H4 (cell line): ENCODE measurements around the gene SELP. TPM values are rescaled to one million over a fixed set of nuclear protein-coding genes. Genes with fewer than 3 reads are reported as not detected.
A peak's percentile ranks its signal among the peaks of the same experiment; 100 is the strongest.
"Not testable (repeated sequence)": the region's sequence is repeated elsewhere in the genome, so short reads cannot be mapped to it uniquely, and the experiment has no call there.

Source experiments
- DNase-seq: peaks from one replicate; pipeline ENCODE4 v3.0.0-alpha.2; 2015; ENCODE audit warnings: low spot score
- total RNA-seq: library from RNA; depleted of rRNA; stranded (reverse); fragments of >200 nt; shearing (Covaris generic); gene quantifications from 2 replicates; pipeline ENCODE4 v1.2.3, GENCODE V29; 2014; rRNA removed

Gene SELP
- 0.37 and 1.7 TPM in 2 replicates for total RNA-seq

DNA sequence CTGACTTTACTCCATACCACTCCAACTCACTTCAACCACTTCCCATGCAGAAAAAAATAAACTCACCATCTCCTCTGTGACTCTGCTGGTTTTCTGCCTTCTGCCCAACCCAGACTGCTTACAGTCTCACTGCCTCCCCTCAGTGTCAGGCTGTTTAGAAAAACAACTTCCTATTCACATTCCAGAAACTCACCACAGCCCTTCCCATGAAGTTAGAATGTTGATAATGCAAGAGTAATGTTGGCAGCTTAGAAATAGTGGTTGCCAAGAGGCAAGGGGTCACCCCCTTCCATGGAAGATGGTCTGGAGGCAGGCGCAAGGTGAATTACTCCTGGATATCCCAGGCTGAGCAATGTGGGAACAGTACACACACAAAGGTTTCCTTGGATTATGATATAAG is at the start of gene SELP:
TSS of gene SELP (minus strand) at position 119 of the 400 bp plus-strand sequence. CDS start at position 69, 50 bp downstream.
- peak; percentile 44 for DNase-seq

DNA sequence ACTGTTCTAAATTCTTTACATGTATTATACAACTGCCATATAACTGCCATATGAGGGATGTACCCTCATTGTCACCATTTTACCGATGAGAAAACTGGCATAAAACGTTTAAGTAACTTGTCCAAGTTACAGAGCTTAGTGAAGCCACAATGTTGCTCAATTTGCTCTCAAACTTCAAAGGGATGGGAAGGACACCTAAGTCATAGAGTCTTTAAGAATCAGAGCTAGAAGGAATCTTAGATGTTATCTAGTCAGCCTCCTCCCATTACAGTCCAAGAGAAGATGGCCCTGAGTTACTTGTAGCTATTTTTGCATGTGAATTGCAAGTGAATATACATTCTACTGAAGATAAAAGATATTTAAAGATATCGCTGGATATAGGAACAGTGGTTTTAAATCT is 49.8 kb upstream of the SELP start:
- no peak for DNase-seq

DNA sequence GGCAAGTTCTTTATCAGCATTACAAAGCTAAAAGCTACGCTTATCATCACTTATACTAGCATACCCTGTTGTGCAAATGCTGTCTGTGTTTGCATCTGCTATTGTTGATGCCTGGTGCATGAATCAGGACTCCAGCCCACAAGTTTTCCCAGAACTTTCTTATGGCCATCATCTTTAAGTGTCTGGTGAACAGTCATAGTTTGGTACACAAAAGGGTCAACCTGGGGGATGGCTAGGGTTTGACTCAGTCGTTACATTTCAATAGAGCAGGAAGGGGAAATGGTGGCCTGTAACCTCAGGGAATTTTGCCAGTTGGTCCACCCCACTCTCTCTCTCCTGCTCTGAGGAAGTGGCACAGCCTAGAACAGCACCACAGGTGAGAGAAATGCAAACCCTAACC is 46.1 kb upstream of the SELP start:
- DNase-seq: no peak

DNA sequence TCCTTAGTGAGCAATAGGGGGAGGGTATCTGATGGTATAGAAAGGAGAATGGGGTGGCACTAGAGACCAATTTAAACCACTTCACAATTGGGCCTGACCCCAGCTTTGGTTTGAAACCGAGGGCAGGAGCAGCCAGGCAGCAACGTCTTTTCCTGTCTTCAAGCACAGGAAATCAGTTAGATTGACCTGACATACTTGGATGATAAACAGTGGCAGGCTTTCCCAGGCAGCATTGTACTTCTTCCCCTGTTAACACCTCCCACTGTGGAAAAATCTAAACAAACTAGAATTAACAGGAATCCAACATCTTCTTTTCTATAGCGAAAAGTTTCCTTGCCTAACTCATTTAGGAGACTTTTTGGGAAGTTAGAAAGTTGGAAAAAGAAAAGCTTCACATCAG is 40.9 kb upstream of the SELP start:
- no peak for DNase-seq

DNA sequence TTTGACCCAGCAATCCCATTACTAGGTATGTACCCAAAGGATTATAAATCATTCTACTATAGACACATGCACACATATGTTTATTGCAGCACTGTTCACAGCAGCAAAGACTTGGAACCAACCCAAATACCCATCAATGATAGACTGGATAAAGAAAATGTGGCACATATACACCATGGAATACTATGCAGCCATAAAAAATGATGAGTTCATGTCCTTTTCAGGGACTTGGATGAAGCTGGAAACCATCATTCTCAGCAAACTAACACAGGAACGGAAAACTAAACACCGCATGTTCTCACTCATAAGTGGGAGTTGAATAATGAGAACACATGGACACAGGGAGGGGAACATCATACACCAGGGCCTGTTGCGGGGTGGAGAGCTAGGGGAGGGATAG is 40.3 kb upstream of the SELP start:
- DNase-seq: not testable (repeated sequence)

DNA sequence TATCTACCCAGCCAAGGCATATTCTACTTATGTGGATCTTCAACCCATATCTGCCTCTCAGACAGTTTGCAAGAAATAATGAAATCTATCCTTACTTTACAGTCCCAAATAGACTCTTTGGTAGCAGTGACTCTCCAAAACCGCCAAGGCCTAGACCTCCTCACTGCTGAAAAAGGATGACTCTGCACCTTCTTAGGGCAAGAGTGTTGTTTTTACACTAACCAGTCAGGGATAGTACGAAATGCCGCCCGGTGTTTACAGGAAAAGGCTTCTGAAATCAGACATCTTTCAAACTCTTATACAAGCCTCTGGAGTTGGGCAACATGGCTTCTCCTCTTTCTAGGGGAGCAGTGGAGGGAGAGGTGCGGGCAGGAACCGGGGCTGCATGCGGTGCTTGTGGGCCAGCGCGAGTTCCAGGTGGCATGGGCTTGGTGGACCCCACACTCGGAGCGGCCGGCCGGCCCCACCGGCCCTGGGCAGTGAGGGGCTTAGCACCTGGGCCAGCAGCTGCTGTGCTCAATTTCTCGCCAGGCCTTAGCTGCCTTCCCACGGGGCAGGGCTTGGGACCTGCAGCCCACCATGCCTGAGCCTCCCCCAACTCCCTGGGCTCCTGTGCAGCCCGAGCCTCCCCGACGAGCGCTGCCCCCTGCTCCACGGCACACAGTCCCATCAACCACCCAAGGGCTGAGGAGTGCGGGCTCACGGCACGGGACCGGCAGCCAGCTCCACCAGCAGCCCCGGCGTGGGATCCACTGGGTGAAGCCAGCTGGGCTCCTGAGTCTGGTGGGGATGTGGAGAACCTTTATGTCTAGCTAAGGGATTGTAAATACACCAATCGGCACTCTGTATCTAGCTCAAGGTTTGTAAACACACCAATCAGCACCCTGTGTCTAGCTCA is 38.0 kb upstream of the SELP start:
- not testable (repeated sequence) for DNase-seq

DNA sequence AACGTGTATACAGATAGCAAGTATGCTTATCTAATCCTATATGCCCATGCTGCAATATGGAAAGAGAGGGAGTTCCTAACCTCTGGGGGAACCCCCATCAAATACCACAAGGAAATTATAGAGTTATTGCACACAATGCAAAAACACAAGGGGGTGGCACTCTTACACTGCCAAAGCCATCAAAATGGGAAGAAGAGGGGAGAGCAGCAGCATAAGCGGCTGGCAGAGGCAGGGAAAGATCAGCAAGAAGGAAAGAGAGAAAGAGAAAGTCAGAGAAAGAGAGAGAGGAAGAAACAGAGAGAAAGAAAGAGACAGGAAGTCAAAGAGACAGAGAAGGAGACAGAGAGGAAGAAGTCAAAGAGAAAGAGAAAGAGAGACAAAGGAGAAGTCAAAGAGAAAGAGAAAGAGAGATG is 37.3 kb upstream of the SELP start:
- DNase-seq: not testable (repeated sequence)

DNA sequence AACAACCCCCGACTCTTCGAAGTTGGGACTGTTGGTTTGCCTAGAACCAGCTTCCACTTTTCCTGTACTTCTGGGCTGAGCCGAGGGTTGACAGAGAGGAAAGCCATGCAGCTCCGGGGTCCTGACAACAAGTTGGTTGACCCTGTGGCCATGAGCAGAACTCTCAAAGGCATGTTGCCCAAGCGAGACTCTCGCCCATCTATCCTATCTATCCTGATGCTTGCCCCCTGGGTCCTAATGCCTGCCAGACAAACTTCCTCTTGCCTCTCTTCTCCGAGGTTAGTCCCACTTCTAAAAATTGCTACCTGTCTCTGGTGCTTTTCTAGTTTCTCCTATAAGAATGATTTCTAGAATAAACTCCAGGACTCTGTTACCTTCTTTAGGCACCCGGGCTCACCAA is 32.8 kb upstream of the SELP start:
- DNase-seq: not testable (repeated sequence)

DNA sequence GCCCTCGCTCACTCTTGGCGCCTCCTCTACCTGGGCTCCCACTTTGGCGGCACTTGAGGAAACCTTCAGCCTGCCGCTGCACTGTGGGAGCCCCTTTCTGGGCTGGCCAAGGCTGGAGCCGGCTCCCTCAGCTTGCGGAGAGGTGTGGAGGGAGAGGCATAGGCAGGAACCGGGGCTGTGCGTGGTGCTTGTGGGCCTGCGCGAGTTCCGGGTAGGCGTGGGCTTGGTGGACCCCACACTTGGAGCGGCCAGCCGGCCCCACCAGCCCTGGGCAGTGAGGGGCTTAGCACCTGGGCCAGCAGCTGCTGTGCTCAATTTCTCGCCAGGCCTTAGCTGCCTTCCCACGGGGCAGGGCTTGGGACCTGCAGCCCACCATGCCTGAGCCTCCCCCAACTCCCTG is 31.1 kb upstream of the SELP start:
- DNase-seq: not testable (repeated sequence)

DNA sequence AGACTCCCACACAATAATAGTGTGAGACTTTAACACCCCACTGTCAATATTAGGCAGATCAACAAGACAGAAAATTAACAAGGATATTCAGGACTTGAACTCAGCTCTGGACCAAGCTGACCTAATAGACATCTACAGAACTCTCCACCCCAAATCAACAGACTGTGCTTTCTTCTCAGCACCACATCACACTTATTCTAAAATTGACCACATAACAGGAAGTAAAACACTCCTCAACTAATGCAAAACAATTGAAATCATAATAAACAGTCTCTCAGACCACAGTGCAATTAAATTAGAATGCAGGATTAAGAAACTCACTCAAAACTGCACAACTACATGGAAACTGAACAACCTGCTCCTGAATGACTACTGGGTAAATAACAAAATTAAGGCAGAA is 28.9 kb upstream of the SELP start:
- DNase-seq: not testable (repeated sequence)

DNA sequence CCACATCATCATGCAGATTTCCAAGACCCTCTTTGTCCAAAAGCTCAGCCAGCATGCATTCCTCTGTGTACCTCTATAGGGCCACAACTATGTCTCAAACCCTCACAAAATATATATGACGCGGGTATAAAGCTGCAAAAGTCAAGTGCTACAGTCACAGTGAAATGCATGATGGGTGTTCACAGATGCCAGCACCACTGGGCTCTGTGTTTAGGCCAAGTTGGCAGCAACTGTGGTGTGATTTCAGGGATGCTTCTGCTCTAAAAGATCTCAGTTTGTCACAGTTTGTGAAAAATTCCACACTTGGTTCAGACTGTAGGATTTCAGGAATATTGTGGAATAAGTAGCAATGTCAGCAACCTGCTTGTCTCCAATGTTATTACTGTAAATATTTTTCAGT is 23.9 kb upstream of the SELP start:
- no peak for DNase-seq

DNA sequence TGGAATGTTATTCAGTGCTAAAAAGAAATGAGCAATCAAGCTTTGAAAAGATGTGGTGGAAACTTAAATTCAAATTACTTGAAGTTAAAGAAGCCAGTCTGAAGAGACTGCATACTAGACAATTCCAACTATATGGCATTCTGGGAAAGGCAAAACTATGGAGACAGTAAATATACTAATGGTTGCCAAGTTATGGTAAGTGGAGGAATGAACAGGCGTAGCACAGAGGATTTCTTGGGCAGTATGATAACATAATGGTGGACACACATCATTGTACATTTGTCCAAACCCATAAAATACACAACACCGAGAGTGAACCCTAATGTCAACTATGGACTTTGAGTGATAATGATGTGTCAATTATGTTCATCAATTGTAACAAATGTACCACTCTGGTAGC is 21.1 kb upstream of the SELP start:
- no peak for DNase-seq

DNA sequence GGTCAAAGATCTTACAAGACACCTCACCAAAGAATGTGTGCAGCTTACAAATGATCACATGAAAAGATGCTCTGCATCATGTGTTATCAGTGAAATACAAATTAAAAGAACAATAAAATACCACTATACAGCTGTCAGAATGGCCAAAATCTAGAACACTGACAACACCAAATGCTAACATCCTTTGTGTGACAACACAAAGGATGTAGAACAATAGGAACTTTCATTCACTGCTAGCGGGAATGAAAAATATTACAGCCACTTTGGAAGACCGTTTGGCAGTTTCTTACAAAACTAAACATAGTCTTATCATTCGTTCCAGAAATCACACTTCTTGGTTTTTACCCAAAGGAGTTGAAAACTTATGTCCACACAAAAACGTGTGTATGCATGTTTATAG is 20.6 kb upstream of the SELP start:
- no peak for DNase-seq

DNA sequence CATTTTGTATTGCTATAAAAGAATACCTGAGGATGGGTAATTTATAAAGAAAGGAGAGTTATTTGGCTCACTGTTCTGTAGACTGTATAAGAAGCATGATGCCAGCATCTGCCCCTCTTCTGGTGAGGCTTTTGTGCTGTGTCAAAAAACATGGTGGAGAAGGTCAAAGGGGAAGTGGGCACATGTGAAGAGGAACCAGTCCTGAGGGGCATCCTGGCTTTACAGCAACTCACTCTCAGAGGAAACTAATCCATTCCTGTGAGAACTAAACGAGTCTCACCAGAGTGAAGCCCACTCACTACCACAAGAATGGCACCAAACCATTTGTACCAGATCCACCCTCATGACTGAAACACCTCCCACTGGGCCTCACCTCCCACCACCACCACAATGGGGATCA is 18.8 kb upstream of the SELP start:
- DNase-seq: no peak

DNA sequence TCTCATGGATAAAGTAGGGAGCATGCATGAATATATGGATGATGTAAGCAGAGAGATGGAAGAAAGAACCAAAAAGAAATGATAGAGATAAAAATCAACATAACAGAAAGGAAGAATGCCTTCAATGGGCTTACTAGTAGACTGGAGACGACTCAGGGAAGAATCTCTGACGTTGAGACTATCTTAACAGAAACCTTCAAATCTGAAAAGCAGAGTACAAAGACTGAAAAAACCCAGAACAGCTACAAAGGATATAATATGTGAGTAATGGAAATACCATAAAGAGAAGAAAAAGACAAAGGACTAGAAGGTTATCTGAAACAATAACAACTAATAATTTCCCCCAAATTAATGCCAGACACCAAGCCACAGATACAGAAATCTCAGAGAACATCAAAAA is 18.3 kb upstream of the SELP start:
- no peak for DNase-seq

DNA sequence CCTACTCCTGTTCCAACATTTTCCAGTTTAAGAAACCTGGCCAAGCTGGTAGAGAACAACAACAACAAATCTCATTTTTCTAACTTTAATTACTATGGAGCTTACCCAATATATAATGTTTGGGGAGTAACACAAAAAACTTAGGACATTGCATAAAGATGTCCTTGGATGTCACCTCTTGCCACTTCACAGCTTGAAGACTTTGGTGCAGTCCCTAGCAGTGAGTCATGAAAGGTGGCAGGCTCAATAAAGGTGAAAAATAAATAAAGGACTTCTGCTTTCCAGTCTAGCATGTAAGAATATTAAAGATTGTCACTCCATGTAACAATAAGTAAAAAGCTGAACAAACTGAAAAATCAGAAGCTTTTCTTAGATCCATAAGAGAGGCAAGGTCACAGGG is 17.6 kb upstream of the SELP start:
- DNase-seq: no peak

DNA sequence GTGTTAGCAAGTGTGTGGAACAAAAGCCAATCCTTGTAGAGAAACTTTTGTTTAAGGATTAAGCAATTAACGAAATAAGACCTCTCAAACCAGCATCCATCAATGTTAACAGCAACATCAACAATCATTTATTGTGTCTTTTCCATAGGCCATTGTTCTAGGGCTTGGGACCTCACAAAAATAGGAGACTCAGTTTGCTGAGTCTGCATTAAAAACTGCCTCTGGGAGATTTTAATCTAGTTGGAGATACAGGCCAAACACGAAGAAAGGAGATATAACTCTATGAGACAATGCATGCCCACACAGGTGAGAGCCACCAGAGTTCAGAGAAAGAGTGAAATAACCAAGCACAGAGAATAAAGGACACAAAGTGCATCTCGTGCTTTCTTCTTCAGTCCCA is 14.4 kb upstream of the SELP start:
- DNase-seq: no peak

DNA sequence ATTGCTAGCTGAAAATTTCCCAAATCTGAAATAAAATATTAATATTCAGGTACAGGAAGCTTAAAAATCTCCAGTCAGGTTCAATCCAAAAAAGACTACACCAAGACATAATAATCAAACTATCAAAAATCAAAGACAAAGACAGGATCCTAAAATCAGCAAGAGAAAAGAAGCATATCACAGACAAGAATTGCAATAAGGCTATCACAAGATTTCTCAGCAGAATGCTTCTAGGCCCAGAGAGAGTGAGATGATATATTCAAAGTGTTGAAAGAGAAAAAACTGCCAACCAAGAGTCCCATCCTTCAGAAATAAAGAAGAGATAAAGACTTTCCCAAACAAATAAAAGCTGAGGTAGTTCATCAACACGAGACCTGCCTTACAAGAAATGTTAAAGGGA is 5.0 kb upstream of the SELP start:
- no peak for DNase-seq

DNA sequence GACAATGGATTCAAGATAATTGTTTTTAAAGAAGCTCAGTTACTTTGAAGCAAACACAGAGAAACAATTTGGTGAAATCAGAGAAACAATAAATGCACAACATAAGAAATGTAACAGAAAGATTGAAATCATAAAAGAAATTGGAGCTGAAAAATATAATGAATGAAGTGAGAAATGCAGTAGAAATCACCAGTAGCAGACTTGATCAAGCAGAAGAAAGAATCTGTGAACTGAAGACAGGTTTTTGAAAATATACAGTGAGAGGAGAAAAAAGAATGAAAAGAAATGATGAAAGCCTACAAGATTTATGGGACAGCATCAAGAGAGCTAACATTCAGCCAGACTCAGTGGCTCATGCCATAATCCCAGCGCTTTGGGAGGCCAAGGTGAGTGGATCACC is 4.2 kb upstream of the SELP start:
- no peak for DNase-seq

DNA sequence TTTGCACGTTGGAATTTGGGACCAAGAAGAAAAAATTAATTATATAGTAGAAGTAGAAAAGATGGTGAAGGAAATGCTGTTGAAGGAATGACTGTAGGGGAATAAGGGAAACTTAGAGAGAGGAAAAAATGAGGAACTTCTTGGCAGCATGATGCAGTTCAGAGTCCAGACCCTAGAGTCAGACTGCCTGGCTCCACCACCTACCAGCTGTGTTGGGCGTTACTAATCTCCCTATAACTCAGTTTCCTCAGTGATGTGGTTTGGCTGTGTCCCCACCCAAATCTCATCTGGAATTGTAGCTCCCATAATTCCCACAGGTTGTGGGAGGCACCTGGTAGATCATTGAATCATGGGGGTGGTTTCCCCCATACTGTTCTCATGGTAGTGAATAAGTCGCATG is 1.3 kb upstream of the SELP start:
- no peak for DNase-seq

DNA sequence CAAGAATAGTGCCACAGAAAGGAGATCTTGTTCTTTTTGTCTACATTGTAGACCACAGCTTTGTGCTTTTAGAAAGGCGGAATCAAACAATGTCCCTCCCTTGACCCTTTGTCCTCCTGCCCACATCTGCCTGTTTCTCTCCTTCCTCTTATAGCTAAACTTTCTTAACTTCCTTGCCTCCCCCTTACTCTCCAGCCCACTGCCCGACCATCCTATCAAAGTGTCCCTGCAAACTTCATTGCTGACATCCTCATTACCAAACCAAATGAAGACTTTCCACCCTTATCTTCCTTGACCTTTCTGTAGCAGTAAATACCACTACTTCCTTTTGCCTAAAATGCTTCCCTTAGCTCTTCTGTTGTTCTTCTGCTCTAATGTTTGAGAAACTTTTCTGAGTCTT is 5.0 kb downstream of the SELP start:
- DNase-seq: no peak

DNA sequence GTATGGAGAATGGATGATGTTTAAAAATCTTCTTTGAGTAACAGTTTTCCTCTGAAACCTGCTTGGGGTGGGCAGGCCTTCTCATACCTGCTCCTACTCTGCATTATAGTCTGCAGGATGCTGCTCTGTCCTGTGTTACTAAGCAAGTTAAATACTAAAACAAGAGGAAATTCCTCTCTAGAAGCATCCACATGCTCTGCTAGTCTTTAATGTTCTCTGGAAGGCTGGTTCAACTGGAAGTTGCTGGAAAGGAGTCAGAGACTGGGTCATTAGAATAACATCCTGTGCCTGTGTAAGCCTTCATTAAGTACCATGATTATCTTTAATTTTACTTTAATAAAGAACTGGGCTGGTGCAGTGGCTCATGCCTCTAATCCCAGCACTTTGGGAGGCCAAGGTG is 5.8 kb downstream of the SELP start:
- DNase-seq: no peak

DNA sequence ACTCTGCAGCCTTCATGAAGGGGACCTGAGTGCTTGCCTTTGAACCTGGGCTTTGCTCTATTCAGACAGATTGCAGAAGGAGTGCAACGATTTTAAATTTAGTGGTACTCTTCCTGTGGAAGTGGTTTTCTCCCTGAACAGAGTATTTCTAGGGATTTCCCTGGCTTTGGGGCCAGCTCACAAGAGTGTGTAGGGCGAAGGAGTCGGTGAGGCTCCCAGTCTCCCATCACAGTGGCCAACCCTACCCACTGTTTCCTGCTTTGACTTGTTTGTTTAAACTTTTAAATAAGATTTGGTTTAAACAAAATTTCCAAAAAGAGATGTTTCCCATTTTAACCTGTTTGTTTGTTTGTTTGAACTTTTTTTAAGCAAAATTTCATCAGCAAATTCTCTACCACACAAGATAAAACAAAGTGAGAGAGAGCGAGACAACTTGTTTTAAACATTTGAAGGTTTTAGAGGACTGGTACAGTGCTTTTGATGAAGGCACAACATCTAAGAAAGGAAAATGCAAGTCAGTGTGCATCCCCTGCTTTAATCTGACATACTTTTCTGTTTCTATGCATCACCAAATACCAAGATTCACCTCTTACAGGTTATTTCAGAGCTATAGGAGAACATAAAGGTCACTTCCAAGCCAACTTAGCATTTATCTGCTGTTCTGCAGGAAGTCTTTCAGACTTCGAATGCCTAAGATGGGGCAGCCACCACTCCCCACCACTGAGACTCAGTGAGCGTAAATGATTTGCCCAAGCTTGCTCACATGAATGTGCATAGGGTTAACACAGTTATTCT is 6.6 kb downstream of the SELP start:
- no peak for DNase-seq
